Smooth muscle cell (in vitro differentiated cells): ENCODE data around the gene CTNNA3. TPM values are rescaled to one million over a fixed set of nuclear protein-coding genes. Genes with fewer than 3 reads are reported as not detected.
A peak's percentile ranks its signal among the peaks of the same experiment; 100 is the strongest.

ENCODE experiments used
- DNase-seq: peaks from one replicate; lab custom pipeline; 2025; ENCODE audit not compliant: unreplicated experiment; lab: John Stamatoyannopoulos, UW
- H2AFZ ChIP-seq: fragments of 200-600 bp; sonication (generic); 2 replicates; pipeline ENCODE4 v1.6.0; 2016; ENCODE audit warnings: antibody characterized with exemption, low read depth, mild to moderate bottlenecking
- H3F3A ChIP-seq: fragments of 200-600 bp; sonication (generic); 2 replicates; pipeline ENCODE4 v1.6.0; 2017; ENCODE audit warnings: antibody characterized with exemption, low read depth
- H3K27ac ChIP-seq: fragments of 200-600 bp; sonication (generic); 2 replicates; pipeline ENCODE4 v1.5.1; 2016; ENCODE audit warnings: low read depth, mild to moderate bottlenecking
- H3K27me3 ChIP-seq: fragments of 200-600 bp; sonication (generic); 2 replicates; pipeline ENCODE4 v1.6.1; 2016; ENCODE audit warnings: low read depth, mild to moderate bottlenecking
- H3K36me3 ChIP-seq: fragments of 200-600 bp; sonication (generic); 2 replicates; pipeline ENCODE4 v1.5.1; 2016; ENCODE audit warnings: low read depth
- H3K4me1 ChIP-seq: fragments of 200-600 bp; sonication (generic); 2 replicates; pipeline ENCODE4 v1.5.1; 2016; ENCODE audit warnings: low read depth
- H3K4me2 ChIP-seq: fragments of 200-600 bp; sonication (generic); 2 replicates; pipeline ENCODE4 v1.6.0; 2016; ENCODE audit warnings: mild to moderate bottlenecking
- H3K4me3 ChIP-seq: fragments of 200-600 bp; sonication (generic); 2 replicates; pipeline ENCODE4 v1.5.1; 2016; ENCODE audit warnings: mild to moderate bottlenecking
- H3K79me2 ChIP-seq: fragments of 200-600 bp; sonication (generic); 2 replicates; pipeline ENCODE4 v1.6.0; 2016; ENCODE audit warnings: low read depth, mild to moderate bottlenecking
- H3K9ac ChIP-seq: fragments of 200-600 bp; sonication (generic); 2 replicates; pipeline ENCODE4 v1.6.0; 2016; ENCODE audit warnings: low read depth
- H3K9me3 ChIP-seq: fragments of 200-600 bp; sonication (generic); replicated peaks from 2 replicates; pipeline ENCODE4 v1.5.1; 2016; ENCODE audit warnings: low read depth
- H4K20me1 ChIP-seq: fragments of 200-600 bp; sonication (generic); 2 replicates; pipeline ENCODE4 v1.6.0; 2016; ENCODE audit warnings: low read depth
- CTCF ChIP-seq: fragments of 200-600 bp; sonication (generic); IDR thresholded peaks from 2 replicates; pipeline ENCODE4 v1.5.1; 2017; ENCODE audit warnings: borderline replicate concordance, mild to moderate bottlenecking, antibody characterized with exemption; ENCODE audit not compliant: insufficient read depth, poor library complexity, severe bottlenecking
- WGBS: methylation state at CpG from one replicate; pipeline ENCODE4 v1.1.7; 2016; ENCODE audit warnings: low lambda C conversion rate; 5-methylcytosine and 5-hydroxymethylcytosine counted together
- polyA plus RNA-seq: library from polyadenylated mRNA; unstranded; fragments of >200 nt; fragmentation: Nextera tagmentation; extraction: Ambion mirVana; gene quantifications from 2 replicates; pipeline ENCODE4 v1.2.1, GENCODE V29; 2016
- total RNA-seq: library from RNA; depleted of rRNA; stranded (reverse); fragments of >200 nt; gene quantifications from 2 replicates; pipeline ENCODE4 v1.2.3, GENCODE V29; 2014

CTNNA3 gene
- total and polyA plus RNA-seq, 2 experiments from 2014 or later, result 1.3 TPM; not detected in 1

GRCh38 chr10:67606572-67606971 lies 89.4 kb downstream of the CTNNA3 start:
- no peaks in the 10 kb centered on the region for H4K20me1 ChIP-seq
- no peaks in the 10 kb centered on the region for H3K36me3 ChIP-seq
- H3K79me2 ChIP-seq, result no peaks in the 10 kb centered on the region
- H3K4me1 ChIP-seq, result peaks cover 22% of the 10 kb centered on the region
- peak overlapping the region; percentile 75 for H3K27ac ChIP-seq
- peaks cover 5% of the 10 kb centered on the region for H3F3A ChIP-seq
- TF ChIP-seq CTCF, result no peak
- no peak overlapping the region for H3K4me3 ChIP-seq
- H3K27me3 ChIP-seq, result no peaks in the 10 kb centered on the region
- peak overlapping the region; percentile 73 for H3K4me2 ChIP-seq
- H3K9me3 ChIP-seq, result no peaks in the 10 kb centered on the region
- 18% methylated on average over 3 of the region's 3 CpGs for WGBS
- H2AFZ ChIP-seq, result peak overlapping the region; percentile 70
- no peak for DNase-seq
- no peak overlapping the region for H3K9ac ChIP-seq

- Histone ChIP-seq H3K79me2 (no peaks in the 10 kb centered on the region), H3K4me2 (no peak overlapping the region), H3K36me3 (no peaks in the 10 kb centered on the region), H3K4me3 (no peak overlapping the region), H2AFZ (no peak overlapping the region), H3K27ac (no peak overlapping the region), H3K9me3 (no peaks in the 10 kb centered on the region), H3K27me3 (no peaks in the 10 kb centered on the region), H4K20me1 (no peaks in the 10 kb centered on the region), H3K9ac (no peak overlapping the region), H3F3A (peaks cover 5% of the 10 kb centered on the region), H3K4me1 (peaks cover 16% of the 10 kb centered on the region)
- TF ChIP-seq CTCF, result no peak
- WGBS, result 96% methylated on average over 3 of the region's 3 CpGs
- DNase-seq, result no peak
Observed at GRCh38 chr10:67603701-67604100, 92.3 kb downstream of the CTNNA3 start.

GRCh38 chr10:67603086-67603485 lies 92.9 kb downstream of the CTNNA3 start:
- Histone ChIP-seq H3K79me2 (no peaks in the 10 kb centered on the region), H3K27me3 (no peaks in the 10 kb centered on the region), H3K4me1 (peaks cover 16% of the 10 kb centered on the region), H3K27ac (no peak overlapping the region), H2AFZ (no peak overlapping the region), H3K9me3 (no peaks in the 10 kb centered on the region), H4K20me1 (no peaks in the 10 kb centered on the region), H3F3A (peaks cover 5% of the 10 kb centered on the region), H3K36me3 (no peaks in the 10 kb centered on the region), H3K4me2 (no peak overlapping the region), H3K9ac (no peak overlapping the region), H3K4me3 (no peak overlapping the region)
- no peak for TF ChIP-seq CTCF
- WGBS, result 91% methylated on average over 8 of the region's 8 CpGs
- DNase-seq, result no peak

- peak overlapping the region; percentile 8 for H3K27ac ChIP-seq
Observed at GRCh38 chr10:67602268-67602950, 93.6 kb downstream of the CTNNA3 start.

More at GRCh38 chr10:67602268-67602950, 93.6 kb downstream of the CTNNA3 start:
- H3K36me3 ChIP-seq, result no peaks in the 10 kb centered on the region
- H3K4me2 ChIP-seq, result peak overlapping the region; percentile 45
- 40% methylated on average over 4 of the region's 4 CpGs for WGBS
- H3K9me3 ChIP-seq, result no peaks in the 10 kb centered on the region
- no peak overlapping the region for H3K4me3 ChIP-seq
- no peaks in the 10 kb centered on the region for H3K79me2 ChIP-seq
- no peak for TF ChIP-seq CTCF
- H3K4me1 ChIP-seq, result peaks cover 16% of the 10 kb centered on the region
- H2AFZ ChIP-seq, result no peak overlapping the region
- H3K27me3 ChIP-seq, result no peaks in the 10 kb centered on the region
- no peak for DNase-seq
- peaks cover 5% of the 10 kb centered on the region for H3F3A ChIP-seq
- no peak overlapping the region for H3K9ac ChIP-seq
- no peaks in the 10 kb centered on the region for H4K20me1 ChIP-seq
